CD4-positive, alpha-beta T cell treated with Interleukin-6 at 100 ng/mL for 8 hours (primary cell): Measurements from ENCODE around the gene PHGDH.
"Not testable (repeated sequence)": the region's sequence is repeated elsewhere in the genome, so short reads cannot be mapped to it uniquely, and the experiment has no call there.

Source experiments
- DNase-seq: peaks from one replicate; pipeline ENCODE4 v3.0.0-alpha.2; 2020; ENCODE audit warnings: mixed read lengths, low spot score

Gene PHGDH

GRCh38 chr1:119697598-119697997 lies 14.1 kb upstream of the PHGDH start:
- DNase-seq, result no peak

- no peak for DNase-seq
These were observed 11.4 kb upstream of the PHGDH start for GRCh38 chr1:119700326-119700725.

- no peak for DNase-seq
These were observed 10.1 kb upstream of the PHGDH start for GRCh38 chr1:119701659-119702058.

GRCh38 chr1:119702384-119702783 lies 9.3 kb upstream of the PHGDH start:
- DNase-seq, result no peak

GRCh38 chr1:119703666-119704450 lies 7.9 kb upstream of the PHGDH start:
- no peak for DNase-seq

- not testable (repeated sequence) for DNase-seq
These were observed 5.1 kb upstream of the PHGDH start for GRCh38 chr1:119706599-119706998.

GRCh38 chr1:119711356-119711803 lies 354 bp upstream of the PHGDH start:
- DNase-seq, result not testable (repeated sequence)

- no peak for DNase-seq
These were observed 756 bp downstream of the PHGDH start for GRCh38 chr1:119712342-119713038.

GRCh38 chr1:119713039-119713748 lies 1.5 kb downstream of the PHGDH start:
- no peak for DNase-seq

- no peak for DNase-seq
These were observed 2.2 kb downstream of the PHGDH start for GRCh38 chr1:119713749-119714456.

GRCh38 chr1:119714583-119714982 lies 2.8 kb downstream of the PHGDH start:
- DNase-seq, result no peak

- DNase-seq, result no peak
These were observed 3.8 kb downstream of the PHGDH start for GRCh38 chr1:119715542-119715941.

GRCh38 chr1:119718409-119718808 lies 6.7 kb downstream of the PHGDH start:
- DNase-seq, result no peak

GRCh38 chr1:119718972-119719371 lies 7.2 kb downstream of the PHGDH start:
- DNase-seq, result no peak

GRCh38 chr1:119720866-119721440 lies 9.2 kb downstream of the PHGDH start:
- no peak for DNase-seq

- no peak for DNase-seq
These were observed 10.2 kb downstream of the PHGDH start for GRCh38 chr1:119721896-119722295.

GRCh38 chr1:119724611-119725218 lies 13.0 kb downstream of the PHGDH start:
- no peak for DNase-seq

- no peak for DNase-seq
These were observed 13.9 kb downstream of the PHGDH start for GRCh38 chr1:119725626-119726025.

- DNase-seq, result no peak
These were observed 16.3 kb downstream of the PHGDH start for GRCh38 chr1:119727991-119728390.

GRCh38 chr1:119729044-119729443 lies 17.3 kb downstream of the PHGDH start:
- no peak for DNase-seq

GRCh38 chr1:119731060-119731459 lies 19.3 kb downstream of the PHGDH start:
- no peak for DNase-seq
